ENCODE measurements around the gene TMC1.

GRCh38 chr9:72751541-72751940 lies 230.1 kb downstream of the TMC1 start:
- no peak for TF ChIP-seq POLR2AphosphoS5 (IDR thresholded peaks at IDR 0.05)
- TF ChIP-seq EP300 (IDR thresholded peaks at IDR 0.05) = no peak
- no peak for TF ChIP-seq CTCF (IDR thresholded peaks at IDR 0.05)

Measured in suprapubic skin (tissue), 4 donors.